Tibial artery (tissue), 4 donors: Measurements from ENCODE around the gene LRRC26.
A peak's percentile ranks its signal among the peaks of the same experiment; 100 is the strongest.

Experiments used
- DNase-seq, 2 donors: peaks; one replicate each; pipeline ENCODE4 v3.0.0-alpha.2; 2019
- H3K27ac ChIP-seq, 2 donors: fragments of 200-600 bp; sonication (generic) in 1 of 2; 1 replicate in 1 of 2; 2 replicates in 1 of 2; pipeline ENCODE4 v1.5.1; 2018 to 2019; ENCODE audit warnings: mild to moderate bottlenecking in 1 of 2
- H3K27me3 ChIP-seq, 2 donors: fragments of 200-600 bp; sonication (generic) in 1 of 2; one replicate each; pipeline versions ENCODE4 v1.5.1 to v1.6.0; 2016 to 2019
- H3K36me3 ChIP-seq, 3 donors: fragments of 200-600 bp; sonication (generic) in 2 of 3; one replicate each; pipeline ENCODE4 v1.5.1; 2016 to 2019; ENCODE audit warnings: mild to moderate bottlenecking in 2 of 3
- H3K4me1 ChIP-seq, 4 donors: fragments of 200-600 bp; sonication (generic) in 2 of 4; 1 replicate in 3 of 4; 2 replicates in 1 of 4; pipeline ENCODE4 v1.5.1; 2016 to 2019
- H3K4me3 ChIP-seq, 2 donors: fragments of 200-600 bp; sonication (generic) in 1 of 2; 1 replicate in 1 of 2; 2 replicates in 1 of 2; pipeline ENCODE4 v1.5.1; 2018 to 2019; ENCODE audit warnings: mild to moderate bottlenecking in 2 of 2
- H3K9me3 ChIP-seq, 3 donors: fragments of 200-600 bp; sonication (generic) in 1 of 3; one replicate each; pipeline ENCODE4 v1.5.1; 2016 to 2019
- CTCF ChIP-seq, 2 experiments: fragments of 200-600 bp in 1 of 2; fragments of 450-650 bp in 1 of 2; IDR thresholded peaks; one replicate each; pipeline ENCODE4 v1.5.1; 2017 to 2019; ENCODE audit warnings: antibody characterized with exemption in 2 of 2, mild to moderate bottlenecking in 1 of 2, moderate library complexity in 1 of 2
- intact Hi-C: fragments of 100-400 bp; cut with DNase I; formaldehyde crosslinking; loops from one replicate; pipeline ENCODE4 v1.15.0; 2023; ENCODE audit warnings: low total_unique reads

LRRC26 gene

GRCh38 chr9:137169896-137170358 is at the start of gene LRRC26:
TSS of gene LRRC26 (minus strand) at chr9:137170051. CDS start at chr9:137169943, 108 bp downstream.
- Histone ChIP-seq H3K27me3 (peaks cover 10 to 83% of the 10 kb centered on the region in 2 donors), H3K36me3 (no peaks in the 10 kb centered on the region), H3K4me3 (peak within 1 kb of the TSS; percentile 13 to 46), H3K4me1 (peaks cover 0 to 51% (median 27%) of the 10 kb centered on the region in 4 donors), H3K27ac (no peak within 1 kb of the TSS), H3K9me3 (no peaks in the 10 kb centered on the region)
- no peak for DNase-seq
- no peak for TF ChIP-seq CTCF (IDR thresholded peaks at IDR 0.05)
- intact Hi-C loops = no loop called here

GRCh38 chr9:137218754-137219271 is 49.0 kb upstream of the LRRC26 start:
- Histone ChIP-seq H3K4me3 (no peak overlapping the region), H3K4me1 (peaks cover 0 to 42% (median 27%) of the 10 kb centered on the region in 4 donors), H3K27me3 (peaks cover 0 to 8% of the 10 kb centered on the region in 2 donors), H3K9me3 (no peaks in the 10 kb centered on the region), H3K27ac (no peak overlapping the region), H3K36me3 (peaks cover 0 to 24% (median 0%) of the 10 kb centered on the region in 3 donors)
- DNase-seq = no peak
- no peak for TF ChIP-seq CTCF (IDR thresholded peaks at IDR 0.05)
- intact Hi-C loops = no loop called here

GRCh38 chr9:137218212-137218753 is 48.4 kb upstream of the LRRC26 start:
- H3K27ac ChIP-seq = no peak overlapping the region
- DNase-seq = no peak
- no peak for TF ChIP-seq CTCF (IDR thresholded peaks at IDR 0.05)
- peaks cover 0 to 24% (median 0%) of the 10 kb centered on the region in 3 donors for H3K36me3 ChIP-seq
- peaks cover 0 to 8% of the 10 kb centered on the region in 2 donors for H3K27me3 ChIP-seq
- no peaks in the 10 kb centered on the region for H3K9me3 ChIP-seq
- intact Hi-C loops = no loop called here
- no peak overlapping the region for H3K4me3 ChIP-seq
- peaks cover 0 to 40% (median 26%) of the 10 kb centered on the region in 4 donors for H3K4me1 ChIP-seq

- Histone ChIP-seq H3K4me3 (peak overlapping the region; percentile 21 to 42), H3K27ac (peak overlapping the region; percentile 20 to 53), H3K9me3 (no peaks in the 10 kb centered on the region), H3K36me3 (peaks cover 0 to 24% (median 0%) of the 10 kb centered on the region in 3 donors), H3K27me3 (peaks cover 0 to 8% of the 10 kb centered on the region in 2 donors), H3K4me1 (peaks cover 0 to 35% (median 21%) of the 10 kb centered on the region in 4 donors)
- no peak for TF ChIP-seq CTCF (IDR thresholded peaks at IDR 0.05)
- DNase-seq = peak; percentile 60 to 80
- intact Hi-C loops = no loop called here
Measured at GRCh38 chr9:137217276-137218211, 47.7 kb upstream of the LRRC26 start.

- Histone ChIP-seq H3K4me1 (peaks cover 0 to 28% (median 13%) of the 10 kb centered on the region in 4 donors), H3K27ac (no peak overlapping the region), H3K36me3 (peaks cover 0 to 24% (median 0%) of the 10 kb centered on the region in 3 donors), H3K9me3 (no peaks in the 10 kb centered on the region), H3K4me3 (no peak overlapping the region), H3K27me3 (peaks cover 0 to 4% of the 10 kb centered on the region in 2 donors)
- intact Hi-C loops = no loop called here
- DNase-seq = no peak
- TF ChIP-seq CTCF (IDR thresholded peaks at IDR 0.05) = no peak
Measured at GRCh38 chr9:137216188-137216965, 46.5 kb upstream of the LRRC26 start.
